Calu3 (cell line): ENCODE results near the gene KRCC1. TPM values are rescaled to one million over a fixed set of nuclear protein-coding genes. Genes with fewer than 3 reads are reported as not detected.

Experiments used
- BruUV-seq: library from RNA; stranded (reverse); fragments of 400-500 nt; replicated peaks from 2 replicates; lab custom pipeline; 2021; lab: Mats Ljungman, UMichigan
- CTCF ChIA-PET: fragments of 300-600 bp; sonication (Branson Sonifier 250); formaldehyde crosslinking; loops from one replicate; lab custom pipeline; 2022; ENCODE audit warnings: antibody characterized with exemption; lab: Charles Lee
- DNase-seq: peaks from one replicate; pipeline ENCODE4 v3.0.0; 2022
- H3K27ac Mint-ChIP-seq: one replicate; pipeline ENCODE4 v1.8.0; 2022; ENCODE audit warnings: mixed read lengths; ENCODE audit not compliant: unreplicated experiment
- H3K27me3 Mint-ChIP-seq: one replicate; pipeline ENCODE4 v1.8.0; 2022; ENCODE audit warnings: mixed read lengths; ENCODE audit not compliant: unreplicated experiment
- H3K36me3 Mint-ChIP-seq: one replicate; pipeline ENCODE4 v1.8.0; 2022; ENCODE audit warnings: mild to moderate bottlenecking, moderate library complexity, mixed read lengths; ENCODE audit not compliant: insufficient read depth, unreplicated experiment
- H3K4me1 Mint-ChIP-seq: one replicate; pipeline ENCODE4 v1.8.0; 2022; ENCODE audit warnings: mild to moderate bottlenecking, low read depth, mixed read lengths; ENCODE audit not compliant: unreplicated experiment
- H3K4me3 Mint-ChIP-seq: one replicate; pipeline ENCODE4 v1.8.0; 2022; ENCODE audit warnings: mild to moderate bottlenecking, low read depth, moderate library complexity, mixed read lengths; ENCODE audit not compliant: unreplicated experiment
- H3K9me3 Mint-ChIP-seq: one replicate; pipeline ENCODE4 v1.8.0; 2022; ENCODE audit warnings: low read depth, mixed read lengths; ENCODE audit not compliant: unreplicated experiment
- intact Hi-C: fragments of 100-400 bp; cut with micrococcal nuclease; formaldehyde crosslinking; loops from one replicate; pipeline ENCODE4 v1.10.0; 2022; ENCODE audit not compliant: unreplicated experiment
- total RNA-seq: library from RNA; stranded (reverse); gene quantifications from 2 replicates; pipeline ENCODE4 v1.2.3, GENCODE V29; 2022
- TF ChIP-seq, protein P1 (sequence below): fragments of 200-600 bp; IDR thresholded peaks from one replicate; pipeline ENCODE4 v1.8.0; 2022; ENCODE audit warnings: antibody characterized with exemption; ENCODE audit not compliant: unreplicated experiment

KRCC1 gene
- total RNA-seq, 1 experiment from 2014 or later: 32.1 TPM

GRCh38 chr2:88036606-88037005 is 19.0 kb downstream of the KRCC1 start:
- BruUV-seq: no TSS peak
- Mint-ChIP-seq H3K36me3 (peaks cover 13% of the 10 kb centered on the region), H3K4me3 (no peak overlapping the region), H3K27me3 (no peaks in the 10 kb centered on the region), H3K4me1 (peaks cover 19% of the 10 kb centered on the region), H3K27ac (no peak overlapping the region), H3K9me3 (no peaks in the 10 kb centered on the region)
- intact Hi-C loops: no loop called here
- CTCF ChIA-PET: interaction anchor here (1.3 kb wide), 1 partner anchor 31 kb away, joined by 3 read pairs; no protein-coding TSS in a partner anchor
- TF ChIP-seq, protein P1, sequence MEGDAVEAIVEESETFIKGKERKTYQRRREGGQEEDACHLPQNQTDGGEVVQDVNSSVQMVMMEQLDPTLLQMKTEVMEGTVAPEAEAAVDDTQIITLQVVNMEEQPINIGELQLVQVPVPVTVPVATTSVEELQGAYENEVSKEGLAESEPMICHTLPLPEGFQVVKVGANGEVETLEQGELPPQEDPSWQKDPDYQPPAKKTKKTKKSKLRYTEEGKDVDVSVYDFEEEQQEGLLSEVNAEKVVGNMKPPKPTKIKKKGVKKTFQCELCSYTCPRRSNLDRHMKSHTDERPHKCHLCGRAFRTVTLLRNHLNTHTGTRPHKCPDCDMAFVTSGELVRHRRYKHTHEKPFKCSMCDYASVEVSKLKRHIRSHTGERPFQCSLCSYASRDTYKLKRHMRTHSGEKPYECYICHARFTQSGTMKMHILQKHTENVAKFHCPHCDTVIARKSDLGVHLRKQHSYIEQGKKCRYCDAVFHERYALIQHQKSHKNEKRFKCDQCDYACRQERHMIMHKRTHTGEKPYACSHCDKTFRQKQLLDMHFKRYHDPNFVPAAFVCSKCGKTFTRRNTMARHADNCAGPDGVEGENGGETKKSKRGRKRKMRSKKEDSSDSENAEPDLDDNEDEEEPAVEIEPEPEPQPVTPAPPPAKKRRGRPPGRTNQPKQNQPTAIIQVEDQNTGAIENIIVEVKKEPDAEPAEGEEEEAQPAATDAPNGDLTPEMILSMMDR: no peak
- DNase-seq: no peak

DNA sequence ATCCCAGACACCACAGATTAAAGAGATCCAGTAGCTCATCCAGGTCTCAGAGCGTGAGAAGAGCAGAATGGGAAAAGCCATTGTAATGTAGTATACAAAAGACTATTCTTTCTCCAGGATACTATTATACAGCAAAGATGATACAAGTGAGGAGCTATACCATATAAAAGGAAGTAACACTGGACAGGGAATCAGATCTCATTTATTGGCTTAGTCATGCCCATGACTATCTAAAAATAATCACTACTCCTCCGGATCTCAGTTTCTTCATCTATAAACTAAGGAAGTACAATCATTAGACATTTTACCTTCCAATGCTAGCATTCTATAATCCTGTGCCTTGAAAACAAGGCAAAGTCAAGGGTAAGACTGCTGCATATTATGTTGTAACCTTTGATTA is 19.4 kb downstream of the KRCC1 start:
- Mint-ChIP-seq H3K36me3 (peaks cover 13% of the 10 kb centered on the region), H3K4me3 (no peak overlapping the region), H3K9me3 (no peaks in the 10 kb centered on the region), H3K4me1 (peaks cover 18% of the 10 kb centered on the region), H3K27ac (no peak overlapping the region), H3K27me3 (no peaks in the 10 kb centered on the region)
- no TSS peak for BruUV-seq
- no peak for DNase-seq
- CTCF ChIA-PET: interaction anchor here (1.3 kb wide), 1 partner anchor 31 kb away, joined by 3 read pairs; no protein-coding TSS in a partner anchor
- intact Hi-C loops: no loop called here
- TF ChIP-seq, protein P1: no peak

GRCh38 chr2:88032070-88032702 is 23.4 kb downstream of the KRCC1 start:
- no peak overlapping the region for H3K4me3 Mint-ChIP-seq

GRCh38 chr2:88028931-88029330 is 26.7 kb downstream of the KRCC1 start:
- Mint-ChIP-seq H3K4me3 (no peak overlapping the region), H3K9me3 (no peaks in the 10 kb centered on the region), H3K27me3 (no peaks in the 10 kb centered on the region), H3K36me3 (peaks cover 36% of the 10 kb centered on the region), H3K27ac (no peak overlapping the region), H3K4me1 (no peaks in the 10 kb centered on the region)
- intact Hi-C loops: no loop called here
- DNase-seq: no peak
- TF ChIP-seq, protein P1: no peak
- BruUV-seq: no TSS peak
- CTCF ChIA-PET: no interaction called here

More at GRCh38 chr2:88032070-88032702, 23.4 kb downstream of the KRCC1 start:
- Mint-ChIP-seq H3K36me3 (peaks cover 35% of the 10 kb centered on the region), H3K9me3 (no peaks in the 10 kb centered on the region), H3K27me3 (no peaks in the 10 kb centered on the region), H3K4me1 (no peaks in the 10 kb centered on the region), H3K27ac (no peak overlapping the region)
- CTCF ChIA-PET: no interaction called here
- intact Hi-C loops: no loop called here
- TF ChIP-seq, protein P1: no peak
- DNase-seq: no peak
- BruUV-seq: no TSS peak
